Activated naive CD8-positive, alpha-beta T cell treated with anti-CD3 and anti-CD28 coated beads, Interleukin-2, amount 10 ng/mL, durations not matched to agents 7 days and 5 days (primary cell): ENCODE data around the gene ITGA2. TPM values are rescaled to one million over a fixed set of nuclear protein-coding genes. Genes with fewer than 3 reads are reported as not detected.

Source experiments
- total RNA-seq, 2 experiments: library from RNA; stranded (reverse); gene quantifications; one replicate each; pipeline ENCODE4 v1.2.3, GENCODE V29; 2021

Gene ITGA2
- total RNA-seq, 2 experiments from 2014 or later: 2.0 to 2.5 TPM

Other genes with a start within 250 kb of the ITGA2 start
- 10 to 100 TPM; 21.7 to 23.6 TPM for gene ITGA1, start 201.4 kb upstream of the ITGA2 start, total RNA-seq
- gene PELO, start 201.4 kb upstream of the ITGA2 start, total RNA-seq: 10 to 100 TPM; 24.0 to 24.2 TPM
- 10 to 100 TPM; 23.1 to 26.0 TPM for gene MOCS2, start 120.4 kb downstream of the ITGA2 start, total RNA-seq